ENCODE data around the gene INSRR.

GRCh38 chr1:156895455-156895812, 36.5 kb upstream of the INSRR start:
- TF ChIP-seq EP300 (IDR thresholded peaks at IDR 0.05), result no peak
- no peak for TF ChIP-seq POLR2A (IDR thresholded peaks at IDR 0.05)
